ENCODE results near the gene AUTS2.

The AUTS2 gene

DNA sequence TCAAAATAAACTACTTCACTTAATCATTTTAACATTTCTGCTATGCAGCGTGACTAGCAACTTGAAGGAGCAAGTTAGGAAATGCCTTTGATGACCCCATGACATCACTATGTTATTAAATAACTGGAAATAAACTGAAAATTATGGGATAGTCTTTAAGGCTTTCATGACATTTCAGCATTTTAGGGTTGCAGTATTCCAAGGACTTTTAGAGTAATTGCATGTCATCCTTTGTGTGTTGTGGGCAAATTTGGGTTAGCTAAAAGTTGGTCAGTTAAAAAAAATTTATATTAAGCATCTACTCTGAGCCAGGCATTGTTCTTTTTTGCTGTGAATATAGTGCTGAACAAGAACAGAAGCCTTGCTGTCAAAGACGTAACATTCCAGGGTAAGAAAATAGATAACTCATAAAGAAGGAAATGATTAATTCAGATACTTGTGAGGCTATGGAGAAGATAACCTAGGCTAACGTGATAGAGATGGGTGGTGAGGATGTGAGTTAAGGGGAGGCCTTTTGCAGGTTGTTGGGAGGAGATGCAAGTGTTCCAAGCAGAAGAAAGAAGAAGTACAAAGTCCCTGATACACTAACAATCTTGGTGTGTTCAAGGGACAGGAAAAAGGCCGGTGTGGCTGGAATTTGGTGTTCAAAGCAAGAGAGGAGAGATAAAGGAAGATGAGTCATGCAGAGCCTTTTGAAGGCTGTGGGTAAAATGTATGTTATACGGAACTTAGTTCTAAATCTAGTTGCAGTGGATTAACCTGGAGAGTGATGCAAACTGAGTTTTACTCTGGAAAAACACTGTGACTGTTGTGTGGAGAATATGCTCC, 610.2 kb downstream of the AUTS2 start:
- H3K9ac ChIP-seq (ENCODE audit: low read length in 5 of 5) = no peak overlapping the region
- no peak overlapping the region for H3K4me3 ChIP-seq (ENCODE audit: low read depth in 1 of 5, low read length in 5 of 5)
- H3K27ac ChIP-seq (ENCODE audit: low read depth, low read length) = no peak overlapping the region
- H3K4me1 ChIP-seq (ENCODE audit: control insufficient read depth in 5 of 5, insufficient read depth in 5 of 5, low read length in 5 of 5) = no peaks in the 10 kb centered on the region
- no peaks in the 10 kb centered on the region for H3K27me3 ChIP-seq (ENCODE audit: control insufficient read depth in 5 of 5, insufficient read depth in 4 of 5, low read length in 5 of 5)
- no peaks in the 10 kb centered on the region for H3K9me3 ChIP-seq (ENCODE audit: control insufficient read depth in 5 of 5, low read length in 5 of 5)
- no peaks in the 10 kb centered on the region for H3K36me3 ChIP-seq (ENCODE audit: control insufficient read depth in 5 of 5, insufficient read depth in 5 of 5, low read length in 5 of 5)

- no peaks in the 10 kb centered on the region for H3K9me3 ChIP-seq (ENCODE audit: control insufficient read depth in 5 of 5, low read length in 5 of 5)
Observed at GRCh38 chr7:70210200-70210935, 612.1 kb downstream of the AUTS2 start.

GRCh38 chr7:70210936-70211310, 612.6 kb downstream of the AUTS2 start:
- Histone ChIP-seq H3K36me3 (ENCODE audit: control insufficient read depth in 5 of 5, insufficient read depth in 5 of 5, low read length in 5 of 5) (no peaks in the 10 kb centered on the region), H3K9me3 (ENCODE audit: control insufficient read depth in 5 of 5, low read length in 5 of 5) (no peaks in the 10 kb centered on the region), H3K4me3 (ENCODE audit: low read depth in 1 of 5, low read length in 5 of 5) (no peak overlapping the region), H3K27me3 (ENCODE audit: control insufficient read depth in 5 of 5, insufficient read depth in 4 of 5, low read length in 5 of 5) (no peaks in the 10 kb centered on the region), H3K4me1 (ENCODE audit: control insufficient read depth in 5 of 5, insufficient read depth in 5 of 5, low read length in 5 of 5) (peaks cover 0 to 9% (median 0%) of the 10 kb centered on the region in 5 donors), H3K9ac (ENCODE audit: low read length in 5 of 5) (no peak overlapping the region), H3K27ac (ENCODE audit: low read depth, low read length) (no peak overlapping the region)

More at GRCh38 chr7:70210200-70210935, 612.1 kb downstream of the AUTS2 start:
- no peak overlapping the region for H3K9ac ChIP-seq (ENCODE audit: low read length in 5 of 5)
- H3K27me3 ChIP-seq (ENCODE audit: control insufficient read depth in 5 of 5, insufficient read depth in 4 of 5, low read length in 5 of 5) = no peaks in the 10 kb centered on the region
- peaks cover 0 to 6% (median 0%) of the 10 kb centered on the region in 5 donors for H3K4me1 ChIP-seq (ENCODE audit: control insufficient read depth in 5 of 5, insufficient read depth in 5 of 5, low read length in 5 of 5)
- no peak overlapping the region for H3K4me3 ChIP-seq (ENCODE audit: low read depth in 1 of 5, low read length in 5 of 5)
- no peak overlapping the region for H3K27ac ChIP-seq (ENCODE audit: low read depth, low read length)
- no peaks in the 10 kb centered on the region for H3K36me3 ChIP-seq (ENCODE audit: control insufficient read depth in 5 of 5, insufficient read depth in 5 of 5, low read length in 5 of 5)

DNA sequence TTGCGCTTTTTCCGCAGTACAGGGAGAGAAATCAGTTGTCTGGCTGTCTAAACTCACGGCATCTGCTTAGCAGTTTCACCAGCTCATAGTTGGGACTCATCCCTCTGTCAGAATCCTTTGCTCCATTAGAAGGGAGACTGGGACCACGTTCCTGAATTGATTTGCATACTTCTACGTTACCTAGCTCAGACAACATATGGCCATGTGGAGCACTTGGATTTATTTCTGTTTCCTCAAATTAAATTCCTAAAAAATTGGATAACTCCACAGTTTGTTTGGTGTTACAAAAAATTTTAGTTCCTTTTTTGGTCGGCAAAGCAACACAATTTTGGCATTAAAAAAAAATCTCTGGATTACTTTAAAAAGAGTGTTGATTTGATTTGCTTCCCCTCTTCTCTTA, 614.0 kb downstream of the AUTS2 start:
- Histone ChIP-seq H3K4me1 (ENCODE audit: control insufficient read depth in 5 of 5, insufficient read depth in 5 of 5, low read length in 5 of 5) (peaks cover 0 to 9% (median 0%) of the 10 kb centered on the region in 5 donors), H3K9me3 (ENCODE audit: control insufficient read depth in 5 of 5, low read length in 5 of 5) (no peaks in the 10 kb centered on the region), H3K27me3 (ENCODE audit: control insufficient read depth in 5 of 5, insufficient read depth in 4 of 5, low read length in 5 of 5) (no peaks in the 10 kb centered on the region), H3K9ac (ENCODE audit: low read length in 5 of 5) (no peak overlapping the region), H3K27ac (ENCODE audit: low read depth, low read length) (no peak overlapping the region), H3K4me3 (ENCODE audit: low read depth in 1 of 5, low read length in 5 of 5) (no peak overlapping the region), H3K36me3 (ENCODE audit: control insufficient read depth in 5 of 5, insufficient read depth in 5 of 5, low read length in 5 of 5) (no peaks in the 10 kb centered on the region)

DNA sequence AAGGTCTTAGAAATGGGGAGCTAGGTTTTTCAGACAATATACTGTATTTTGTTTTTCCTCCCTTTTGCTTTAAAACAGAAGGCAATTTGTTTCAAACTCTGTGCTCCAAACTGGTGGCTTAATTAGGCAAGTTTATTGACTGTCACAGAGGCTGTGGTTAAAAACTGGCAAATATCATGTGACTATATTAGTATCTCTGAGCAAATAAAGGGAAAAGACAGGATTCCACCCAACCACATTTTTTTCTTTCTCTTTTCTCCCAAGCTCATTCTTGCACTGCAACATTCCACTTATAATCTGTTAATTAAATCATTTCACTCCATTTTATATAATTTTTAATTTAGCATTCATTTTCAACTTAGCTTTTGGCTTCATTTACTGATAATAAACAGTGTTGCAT, 615.8 kb downstream of the AUTS2 start:
- Histone ChIP-seq H3K36me3 (ENCODE audit: control insufficient read depth in 5 of 5, insufficient read depth in 5 of 5, low read length in 5 of 5) (no peaks in the 10 kb centered on the region), H3K27ac (ENCODE audit: low read depth, low read length) (no peak overlapping the region), H3K4me1 (ENCODE audit: control insufficient read depth in 5 of 5, insufficient read depth in 5 of 5, low read length in 5 of 5) (peaks cover 0 to 9% (median 0%) of the 10 kb centered on the region in 5 donors), H3K9me3 (ENCODE audit: control insufficient read depth in 5 of 5, low read length in 5 of 5) (no peaks in the 10 kb centered on the region), H3K27me3 (ENCODE audit: control insufficient read depth in 5 of 5, insufficient read depth in 4 of 5, low read length in 5 of 5) (no peaks in the 10 kb centered on the region), H3K4me3 (ENCODE audit: low read depth in 1 of 5, low read length in 5 of 5) (no peak overlapping the region), H3K9ac (ENCODE audit: low read length in 5 of 5) (no peak overlapping the region)

DNA sequence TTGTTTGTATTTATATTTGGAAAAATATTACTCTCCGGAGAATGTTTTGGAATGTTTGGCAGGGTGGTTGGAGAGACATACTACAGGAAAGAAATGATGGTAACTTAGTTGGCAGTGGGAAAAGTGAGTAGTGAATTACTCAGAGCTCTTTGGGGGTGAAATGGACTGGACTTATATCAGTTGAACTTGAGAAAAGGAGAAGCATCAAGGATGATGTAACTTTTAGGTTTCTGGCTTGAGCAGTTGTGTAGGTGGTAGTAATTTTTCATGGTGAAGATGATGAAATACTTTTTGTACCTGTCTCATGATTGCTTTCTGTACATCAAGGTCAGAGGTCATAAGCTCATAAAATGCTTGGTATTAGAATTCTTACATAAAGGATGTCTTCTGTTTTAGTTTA, 617.2 kb downstream of the AUTS2 start:
- peaks cover 0 to 9% (median 0%) of the 10 kb centered on the region in 5 donors for H3K4me1 ChIP-seq (ENCODE audit: control insufficient read depth in 5 of 5, insufficient read depth in 5 of 5, low read length in 5 of 5)
- H3K27ac ChIP-seq (ENCODE audit: low read depth, low read length) = no peak overlapping the region
- no peaks in the 10 kb centered on the region for H3K9me3 ChIP-seq (ENCODE audit: control insufficient read depth in 5 of 5, low read length in 5 of 5)
- no peak overlapping the region for H3K4me3 ChIP-seq (ENCODE audit: low read depth in 1 of 5, low read length in 5 of 5)
- no peaks in the 10 kb centered on the region for H3K27me3 ChIP-seq (ENCODE audit: control insufficient read depth in 5 of 5, insufficient read depth in 4 of 5, low read length in 5 of 5)
- no peaks in the 10 kb centered on the region for H3K36me3 ChIP-seq (ENCODE audit: control insufficient read depth in 5 of 5, insufficient read depth in 5 of 5, low read length in 5 of 5)
- H3K9ac ChIP-seq (ENCODE audit: low read length in 5 of 5) = no peak overlapping the region

- Histone ChIP-seq H3K9me3 (ENCODE audit: control insufficient read depth in 5 of 5, low read length in 5 of 5) (no peaks in the 10 kb centered on the region), H3K27ac (ENCODE audit: low read depth, low read length) (no peak overlapping the region), H3K36me3 (ENCODE audit: control insufficient read depth in 5 of 5, insufficient read depth in 5 of 5, low read length in 5 of 5) (no peaks in the 10 kb centered on the region), H3K4me1 (ENCODE audit: control insufficient read depth in 5 of 5, insufficient read depth in 5 of 5, low read length in 5 of 5) (peaks cover 0 to 9% (median 0%) of the 10 kb centered on the region in 5 donors), H3K4me3 (ENCODE audit: low read depth in 1 of 5, low read length in 5 of 5) (no peak overlapping the region), H3K9ac (ENCODE audit: low read length in 5 of 5) (no peak overlapping the region), H3K27me3 (ENCODE audit: control insufficient read depth in 5 of 5, insufficient read depth in 4 of 5, low read length in 5 of 5) (no peaks in the 10 kb centered on the region)
Observed at GRCh38 chr7:70217571-70217970, 619.3 kb downstream of the AUTS2 start.

GRCh38 chr7:70218006-70218405, 619.7 kb downstream of the AUTS2 start:
- H3K27ac ChIP-seq (ENCODE audit: low read depth, low read length) = no peak overlapping the region
- no peak overlapping the region for H3K4me3 ChIP-seq (ENCODE audit: low read depth in 1 of 5, low read length in 5 of 5)

GRCh38 chr7:70219061-70219460, 620.8 kb downstream of the AUTS2 start:
- Histone ChIP-seq H3K4me1 (ENCODE audit: control insufficient read depth in 5 of 5, insufficient read depth in 5 of 5, low read length in 5 of 5) (peaks cover 0 to 9% (median 0%) of the 10 kb centered on the region in 5 donors), H3K4me3 (ENCODE audit: low read depth in 1 of 5, low read length in 5 of 5) (no peak overlapping the region), H3K27ac (ENCODE audit: low read depth, low read length) (no peak overlapping the region), H3K27me3 (ENCODE audit: control insufficient read depth in 5 of 5, insufficient read depth in 4 of 5, low read length in 5 of 5) (no peaks in the 10 kb centered on the region), H3K9me3 (ENCODE audit: control insufficient read depth in 5 of 5, low read length in 5 of 5) (no peaks in the 10 kb centered on the region), H3K9ac (ENCODE audit: low read length in 5 of 5) (no peak overlapping the region), H3K36me3 (ENCODE audit: control insufficient read depth in 5 of 5, insufficient read depth in 5 of 5, low read length in 5 of 5) (no peaks in the 10 kb centered on the region)

More at GRCh38 chr7:70218006-70218405, 619.7 kb downstream of the AUTS2 start:
- no peaks in the 10 kb centered on the region for H3K36me3 ChIP-seq (ENCODE audit: control insufficient read depth in 5 of 5, insufficient read depth in 5 of 5, low read length in 5 of 5)
- no peak overlapping the region for H3K9ac ChIP-seq (ENCODE audit: low read length in 5 of 5)
- no peaks in the 10 kb centered on the region for H3K27me3 ChIP-seq (ENCODE audit: control insufficient read depth in 5 of 5, insufficient read depth in 4 of 5, low read length in 5 of 5)
- no peaks in the 10 kb centered on the region for H3K9me3 ChIP-seq (ENCODE audit: control insufficient read depth in 5 of 5, low read length in 5 of 5)
- H3K4me1 ChIP-seq (ENCODE audit: control insufficient read depth in 5 of 5, insufficient read depth in 5 of 5, low read length in 5 of 5) = peaks cover 0 to 9% (median 0%) of the 10 kb centered on the region in 5 donors

DNA sequence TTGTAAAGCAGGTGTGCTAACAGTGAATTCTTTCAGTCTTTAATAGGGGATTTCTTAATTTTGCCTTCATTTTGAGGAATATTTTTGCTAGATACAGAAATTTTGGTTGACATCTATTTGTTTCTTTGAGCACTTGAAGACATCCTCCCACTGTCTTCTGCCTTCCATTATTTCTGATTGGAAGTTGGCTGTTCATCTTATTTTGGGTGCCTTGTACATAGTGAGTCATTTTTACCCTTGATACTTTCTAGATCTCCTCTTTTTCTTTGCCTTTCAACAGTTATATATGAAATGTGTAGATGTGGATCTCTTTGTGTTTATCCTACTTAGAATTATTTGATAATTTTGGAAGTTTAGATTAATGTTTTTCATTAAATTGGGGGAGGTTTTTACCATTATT, 631.0 kb downstream of the AUTS2 start:
- Histone ChIP-seq H3K9ac (ENCODE audit: low read length in 5 of 5) (no peak overlapping the region), H3K4me1 (ENCODE audit: control insufficient read depth in 5 of 5, insufficient read depth in 5 of 5, low read length in 5 of 5) (no peaks in the 10 kb centered on the region), H3K9me3 (ENCODE audit: control insufficient read depth in 5 of 5, low read length in 5 of 5) (peaks cover 0 to 22% (median 16%) of the 10 kb centered on the region in 5 donors), H3K4me3 (ENCODE audit: low read depth in 1 of 5, low read length in 5 of 5) (no peak overlapping the region), H3K27me3 (ENCODE audit: control insufficient read depth in 5 of 5, insufficient read depth in 4 of 5, low read length in 5 of 5) (no peaks in the 10 kb centered on the region), H3K36me3 (ENCODE audit: control insufficient read depth in 5 of 5, insufficient read depth in 5 of 5, low read length in 5 of 5) (no peaks in the 10 kb centered on the region), H3K27ac (ENCODE audit: low read depth, low read length) (no peak overlapping the region)
